Renal pelvis (tissue), 12 donors: Measurements from ENCODE around the gene PPM1B. TPM values are rescaled to one million over a fixed set of nuclear protein-coding genes. Genes with fewer than 3 reads are reported as not detected.
"Not testable (repeated sequence)": the region's sequence is repeated elsewhere in the genome, so short reads cannot be mapped to it uniquely, and the experiment has no call there.

Source experiments
- DNase-seq: peaks from one replicate; pipeline ENCODE4 v3.0.0-alpha.2; 2013
- long read RNA-seq, 16 experiments: transcript quantifications; one replicate each; lab custom pipeline, GENCODE V29; 2026
- polyA plus RNA-seq, 3 donors: library from polyadenylated mRNA; unstranded; fragments of 120-200 nt; gene quantifications; one replicate each; pipeline ENCODE4 v1.2.1, GENCODE V29; 2013; ENCODE audit not compliant: insufficient read length in 3 of 3

Gene PPM1B
- 10 to 100 TPM; 57.0 to 77.0 (median 66.2) TPM for polyA plus RNA-seq
- long read RNA-seq, donor 1, transcript PPM1B-201 (6 exons, 2,606 nt), result major isoform, 8 of 11 reads
- long read RNA-seq, donor 1, partial matches to known transcripts, result 0 of 11 reads
- long read RNA-seq, donor 1, other reads (novel, unspliced or antisense), result 0 of 11 reads
- long read RNA-seq, donor 2, transcript PPM1B-201 (6 exons, 2,606 nt), result major isoform, 9 of 11 reads
- long read RNA-seq, donor 2, partial matches to known transcripts, result 0 of 11 reads
- long read RNA-seq, donor 2, other reads (novel, unspliced or antisense), result 0 of 11 reads
- long read RNA-seq, donor 3, transcript PPM1B-204 (6 exons, 3,877 nt), result minor isoform, 6 of 15 reads
- long read RNA-seq, donor 3, transcript PPM1B-201 (6 exons, 2,606 nt), result major isoform, 9 of 15 reads
- long read RNA-seq, donor 3, partial matches to known transcripts, result 0 of 15 reads
- long read RNA-seq, donor 3, other reads (novel, unspliced or antisense), result 0 of 15 reads
- long read RNA-seq, donor 4, transcript PPM1B-201 (6 exons, 2,606 nt), result major isoform, 15 of 38 reads
- long read RNA-seq, donor 4, partial matches to known transcripts, result 20 of 38 reads
- long read RNA-seq, donor 4, other reads (novel, unspliced or antisense), result 0 of 38 reads
- long read RNA-seq, donor 5, transcript PPM1B-201 (6 exons, 2,606 nt), result major isoform, 8 of 12 reads
- long read RNA-seq, donor 5, partial matches to known transcripts, result 0 of 12 reads
- long read RNA-seq, donor 5, other reads (novel, unspliced or antisense), result 0 of 12 reads
- long read RNA-seq, donor 6, transcript PPM1B-201 (6 exons, 2,606 nt), result major isoform, 10 of 28 reads
- long read RNA-seq, donor 6, partial matches to known transcripts, result 15 of 28 reads
- long read RNA-seq, donor 6, other reads (novel, unspliced or antisense), result 0 of 28 reads
- long read RNA-seq, donor 7, partial matches to known transcripts, result 10 of 18 reads
- long read RNA-seq, donor 7, other reads (novel, unspliced or antisense), result 0 of 18 reads
- long read RNA-seq, donor 8, transcript PPM1B-201 (6 exons, 2,606 nt), result major isoform, 5 of 6 reads
- long read RNA-seq, donor 8, partial matches to known transcripts, result 0 of 6 reads
- long read RNA-seq, donor 8, other reads (novel, unspliced or antisense), result 0 of 6 reads
- long read RNA-seq, donor 9, transcript PPM1B-204 (6 exons, 3,877 nt), result minor isoform, 7 of 39 reads
- long read RNA-seq, donor 9, transcript PPM1B-201 (6 exons, 2,606 nt), result major isoform, 15 of 39 reads
- long read RNA-seq, donor 9, partial matches to known transcripts, result 17 of 39 reads
- long read RNA-seq, donor 9, other reads (novel, unspliced or antisense), result 0 of 39 reads
- long read RNA-seq, donor 10, transcript PPM1B-201 (6 exons, 2,606 nt), result major isoform, 6 of 8 reads
- long read RNA-seq, donor 10, partial matches to known transcripts, result 0 of 8 reads
- long read RNA-seq, donor 10, other reads (novel, unspliced or antisense), result 0 of 8 reads
- long read RNA-seq, donor 11, transcript PPM1B-201 (6 exons, 2,606 nt), result major isoform, 8 of 9 reads
- long read RNA-seq, donor 11, partial matches to known transcripts, result 0 of 9 reads
- long read RNA-seq, donor 11, other reads (novel, unspliced or antisense), result 0 of 9 reads
- long read RNA-seq, donor 12, transcript PPM1B-201 (6 exons, 2,606 nt), result major isoform, 11 of 33 reads
- long read RNA-seq, donor 12, partial matches to known transcripts, result 18 of 33 reads
- long read RNA-seq, donor 12, other reads (novel, unspliced or antisense), result 0 of 33 reads
- long read RNA-seq, donor 13, transcript PPM1B-201 (6 exons, 2,606 nt), result major isoform, 6 of 8 reads
- long read RNA-seq, donor 13, partial matches to known transcripts, result 0 of 8 reads
- long read RNA-seq, donor 13, other reads (novel, unspliced or antisense), result 0 of 8 reads
- long read RNA-seq, donor 14, result 0 reads
- long read RNA-seq, donor 15, transcript PPM1B-201 (6 exons, 2,606 nt), result major isoform, 15 of 42 reads
- long read RNA-seq, donor 15, transcript PPM1B-204 (6 exons, 3,877 nt), result minor isoform, 5 of 42 reads
- long read RNA-seq, donor 15, partial matches to known transcripts, result 21 of 42 reads
- long read RNA-seq, donor 15, other reads (novel, unspliced or antisense), result 0 of 42 reads
- long read RNA-seq, donor 16, transcript PPM1B-201 (6 exons, 2,606 nt), result major isoform, 13 of 21 reads
- long read RNA-seq, donor 16, partial matches to known transcripts, result 7 of 21 reads
- long read RNA-seq, donor 16, other reads (novel, unspliced or antisense), result 0 of 21 reads

DNA sequence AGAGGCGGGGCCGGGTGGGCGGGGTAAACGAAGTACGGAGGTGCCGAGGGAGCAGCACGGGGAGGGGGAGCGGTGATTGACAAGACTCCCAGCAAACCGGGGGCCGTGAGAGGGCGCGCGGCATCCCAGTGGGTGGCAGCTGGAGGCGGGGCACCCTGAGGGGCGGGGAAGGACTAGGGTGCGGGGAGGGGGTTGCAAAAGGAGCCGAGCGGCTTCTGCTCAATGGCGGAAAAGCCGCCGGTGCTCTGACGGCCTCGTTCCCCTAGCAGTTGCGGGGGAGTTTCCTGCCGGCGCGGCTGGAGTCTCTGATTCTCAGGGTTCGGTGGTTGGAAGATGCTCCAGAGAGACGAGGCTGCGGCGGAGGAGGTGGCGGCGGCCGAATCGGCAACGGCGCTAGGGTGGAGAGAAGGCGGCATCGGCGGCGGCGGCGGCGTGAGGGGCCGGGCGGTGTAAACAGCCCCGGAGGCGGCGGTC is at the start of gene PPM1B:
Gene PPM1B (plus strand): TSS at position 195 of the 474 bp plus-strand sequence. CDS start 32,325 bp downstream, outside the sequence.
- DNase-seq, result no peak

DNA sequence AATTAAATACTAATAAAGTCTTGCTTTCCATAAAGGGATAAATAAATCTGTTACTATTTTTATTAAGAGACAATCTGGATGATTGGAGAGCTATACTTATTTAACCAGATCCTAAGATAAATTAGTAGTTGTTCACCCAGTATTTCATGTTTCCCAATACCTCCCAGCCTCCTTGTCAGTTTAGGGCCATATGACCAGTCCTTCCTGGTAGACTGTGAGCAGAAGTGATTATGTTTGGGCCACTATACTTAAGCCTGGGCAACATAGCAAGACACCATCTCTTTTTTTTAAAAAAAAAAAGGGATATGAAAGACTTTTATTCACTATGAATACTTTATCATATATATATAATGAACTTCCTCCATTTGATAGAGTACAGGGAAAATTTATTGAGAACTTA is 48.8 kb upstream of the PPM1B start:
- no peak for DNase-seq

DNA sequence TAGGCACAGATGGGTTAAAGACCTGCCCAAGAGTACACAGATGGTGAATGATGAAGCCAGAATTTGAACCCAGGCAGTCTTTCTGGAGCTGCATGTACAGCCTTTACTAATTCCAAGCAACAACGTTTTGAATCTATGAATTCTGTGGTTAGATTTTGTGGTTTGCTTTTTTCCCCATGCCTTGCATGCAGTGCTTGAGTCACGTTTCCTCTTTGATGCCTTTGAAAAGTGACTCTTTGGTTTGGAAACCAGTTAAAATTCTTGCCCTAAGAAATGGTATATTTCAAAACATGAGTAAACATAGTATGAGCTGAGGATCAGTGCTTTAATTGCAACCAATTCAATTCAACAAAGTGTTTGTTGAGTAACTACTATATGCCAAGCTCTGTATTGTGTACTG is 48.2 kb upstream of the PPM1B start:
- no peak for DNase-seq

DNA sequence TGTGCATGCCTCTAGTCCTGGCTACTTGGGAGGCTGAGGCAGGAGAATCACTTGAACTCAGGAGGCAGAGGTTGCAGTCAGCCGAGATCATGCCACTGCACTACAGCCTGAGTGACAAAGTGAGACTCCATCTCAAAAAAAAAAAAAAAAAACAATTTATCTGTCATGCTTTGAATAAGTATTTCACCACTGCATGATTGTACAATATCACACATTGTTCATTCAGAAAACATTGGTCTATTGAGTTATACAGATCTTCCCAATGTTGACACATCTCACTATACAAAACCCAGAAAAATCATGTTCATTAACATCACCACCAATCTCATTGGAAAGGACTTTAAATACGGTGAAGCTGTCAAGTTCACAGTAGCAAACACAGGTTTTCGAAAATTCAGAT is 46.8 kb upstream of the PPM1B start:
- no peak for DNase-seq

DNA sequence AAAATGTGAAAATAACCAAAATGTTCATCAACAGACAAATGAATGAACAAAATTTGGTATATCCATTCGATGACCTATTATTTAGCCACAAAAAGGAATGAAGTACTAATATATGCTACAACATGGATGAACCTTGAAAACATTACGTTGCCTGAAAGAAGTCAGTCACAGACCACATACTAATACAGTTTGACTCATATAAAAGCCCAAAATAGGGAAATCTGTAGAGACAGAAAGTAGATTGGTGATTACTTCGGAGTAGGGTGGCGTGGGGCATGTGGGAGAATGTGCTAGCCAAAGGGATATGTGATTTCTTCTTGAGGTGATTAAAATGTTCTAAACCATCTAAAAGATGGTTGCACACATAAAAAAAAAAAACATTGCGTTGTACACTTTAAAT is 44.2 kb upstream of the PPM1B start:
- DNase-seq, result no peak

DNA sequence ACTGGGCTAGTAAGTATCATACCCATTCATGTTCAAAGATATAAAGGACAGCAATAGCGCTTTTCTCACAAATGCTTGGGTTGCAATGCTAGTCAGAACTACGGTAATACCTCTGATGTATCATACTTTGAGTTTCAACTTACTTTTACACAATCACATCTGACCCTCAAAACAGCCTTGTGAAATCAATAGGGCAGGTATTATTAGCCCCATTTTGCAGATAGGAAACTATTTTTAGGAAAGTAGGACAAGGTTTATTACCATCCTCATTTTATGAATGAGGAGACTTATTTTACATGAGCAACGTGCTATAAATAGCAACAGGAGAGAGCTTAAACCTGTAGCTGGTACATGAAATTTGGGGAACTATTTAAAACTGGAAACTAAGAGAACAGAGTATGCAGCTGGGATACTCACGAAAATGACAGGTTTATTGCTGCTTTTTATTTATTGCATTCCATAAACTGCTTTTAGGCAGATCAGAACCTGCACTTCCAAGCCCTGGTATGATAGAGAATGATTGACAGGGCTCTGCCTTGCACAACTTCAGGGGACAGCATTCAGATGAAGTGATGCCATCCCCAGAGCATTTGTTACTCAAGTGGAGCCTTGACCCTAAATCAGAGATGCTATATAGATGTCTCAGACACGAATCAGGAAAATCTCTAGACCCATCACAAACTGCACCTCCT is 42.4 kb upstream of the PPM1B start:
- DNase-seq, result no peak

DNA sequence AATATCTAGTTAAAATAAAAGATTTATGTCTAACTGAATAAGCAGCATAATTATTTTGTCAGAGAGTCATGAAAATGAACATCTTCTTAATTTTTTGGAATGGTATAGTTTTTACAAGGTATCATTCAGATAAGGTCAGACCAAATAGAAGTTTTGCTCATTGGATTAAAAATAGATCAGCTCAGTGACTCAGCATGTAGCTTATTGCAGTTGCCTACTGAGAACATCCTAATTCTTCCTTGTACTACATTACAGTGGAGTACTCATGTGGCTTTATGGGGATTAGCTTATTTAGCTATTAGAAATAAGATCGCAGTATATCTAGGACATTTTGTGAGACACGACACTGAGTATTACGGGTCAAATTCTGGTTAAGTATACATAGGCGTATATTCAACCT is 38.2 kb upstream of the PPM1B start:
- DNase-seq, result no peak

DNA sequence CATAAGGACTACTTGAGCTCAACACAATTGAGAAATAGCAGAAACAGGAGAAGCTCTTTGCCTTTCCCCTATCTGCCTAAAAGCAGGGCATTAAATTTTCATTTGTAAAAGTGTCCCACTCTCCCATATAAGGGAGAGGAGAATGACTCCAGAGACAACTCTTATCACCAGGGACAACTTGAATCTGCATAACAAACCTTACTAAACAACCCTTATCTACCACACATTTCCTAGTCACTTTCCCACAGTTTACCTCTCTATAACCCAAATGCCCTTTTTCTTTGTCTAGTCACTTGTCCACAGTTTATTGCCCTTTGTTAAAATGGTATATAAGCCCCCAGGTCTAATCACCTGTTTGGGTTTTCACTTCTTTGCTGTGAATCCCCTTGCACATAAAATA is 37.5 kb upstream of the PPM1B start:
- DNase-seq, result no peak

DNA sequence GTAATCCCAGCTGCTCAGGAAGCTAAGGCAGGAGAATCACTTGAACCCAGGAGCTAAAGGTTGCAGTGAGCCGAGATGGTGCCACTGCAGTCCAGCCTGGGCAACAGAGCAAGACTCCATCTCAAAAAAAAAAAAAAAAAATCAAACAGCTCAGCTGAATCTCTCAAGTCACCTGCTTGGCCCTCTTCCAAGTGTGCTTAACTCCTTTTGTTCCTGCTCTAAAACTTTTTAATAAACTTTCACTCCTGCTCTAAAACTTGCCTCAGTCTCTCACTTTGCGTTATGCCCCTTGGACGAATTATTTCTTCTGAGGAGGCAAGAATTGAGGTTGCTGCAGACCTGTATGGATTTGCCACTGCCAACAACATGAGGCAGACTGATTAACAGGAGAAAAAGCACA is 35.1 kb upstream of the PPM1B start:
- DNase-seq, result not testable (repeated sequence)

DNA sequence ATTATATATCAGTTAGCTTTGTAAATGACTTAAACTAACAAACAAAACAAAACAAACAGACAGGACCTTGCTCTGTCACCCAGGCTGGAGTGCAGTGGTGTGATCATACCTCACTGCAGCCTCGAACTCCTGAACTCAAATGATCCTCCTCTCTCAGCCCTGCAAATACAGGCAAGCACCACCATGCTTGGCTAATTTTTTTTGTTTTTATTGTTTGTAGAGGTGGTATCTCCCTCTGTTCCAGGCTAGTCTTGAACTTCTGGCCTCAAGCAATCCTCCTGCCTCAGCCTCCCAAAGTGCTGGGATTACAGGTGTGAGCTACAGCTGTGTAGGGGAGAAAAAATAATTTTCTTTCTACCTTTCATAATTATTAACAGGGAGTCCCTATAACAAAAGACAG is 33.8 kb upstream of the PPM1B start:
- no peak for DNase-seq

DNA sequence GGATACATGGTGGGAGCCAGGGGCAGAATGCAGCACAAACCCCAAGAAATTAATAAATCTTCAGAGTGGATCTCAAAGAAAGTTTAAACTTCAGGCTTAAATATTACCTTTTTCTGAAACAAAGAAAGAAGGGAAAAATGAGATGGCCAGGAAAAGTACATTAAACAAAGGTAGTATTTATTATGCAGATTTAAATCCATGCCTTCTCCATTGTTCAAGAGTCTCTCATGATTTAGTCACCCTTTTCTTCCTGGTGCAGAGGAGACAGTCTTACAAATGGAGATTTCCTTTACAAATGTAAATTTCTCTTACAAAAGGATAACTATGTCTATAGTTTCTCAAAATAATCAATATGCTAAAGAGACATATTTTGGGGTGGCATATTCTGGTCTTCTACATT is 33.4 kb upstream of the PPM1B start:
- DNase-seq, result no peak

DNA sequence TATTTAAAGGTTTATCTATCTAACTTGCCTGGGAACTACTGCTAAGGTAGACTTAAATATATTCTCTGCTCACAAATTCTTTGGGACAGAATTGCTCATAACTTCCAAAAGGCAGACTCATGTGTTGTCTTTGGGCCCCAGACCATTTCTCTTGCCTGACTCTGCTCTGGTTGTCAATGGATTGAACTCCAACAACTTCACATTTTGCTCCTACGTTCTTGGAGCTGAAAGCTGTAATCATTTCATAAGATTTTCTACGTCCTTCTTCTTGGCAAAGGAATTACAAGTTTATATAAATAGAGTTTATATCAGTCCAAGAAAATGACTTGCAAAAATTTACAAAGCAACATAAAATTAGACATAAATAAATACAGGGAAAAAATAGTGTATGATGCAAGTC is 32.9 kb upstream of the PPM1B start:
- no peak for DNase-seq

DNA sequence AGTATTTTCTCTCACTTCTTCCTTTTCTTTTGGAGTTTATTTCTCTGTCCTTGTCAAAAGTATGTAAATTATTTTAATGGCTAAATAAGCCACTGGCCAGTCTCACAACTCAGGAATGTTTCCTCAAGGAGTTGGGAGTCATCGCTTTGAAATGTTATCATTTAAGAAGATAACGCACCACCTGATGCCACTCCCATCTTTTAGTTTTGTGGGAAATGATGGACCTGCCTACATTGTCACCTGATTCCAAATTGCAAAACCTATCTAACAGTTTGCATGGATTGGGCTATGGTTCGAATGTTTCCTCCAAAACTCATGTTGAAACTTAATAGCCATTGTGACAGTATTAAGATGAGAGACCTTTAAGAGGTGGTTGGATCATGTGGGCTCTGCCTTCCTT is 32.4 kb upstream of the PPM1B start:
- no peak for DNase-seq

DNA sequence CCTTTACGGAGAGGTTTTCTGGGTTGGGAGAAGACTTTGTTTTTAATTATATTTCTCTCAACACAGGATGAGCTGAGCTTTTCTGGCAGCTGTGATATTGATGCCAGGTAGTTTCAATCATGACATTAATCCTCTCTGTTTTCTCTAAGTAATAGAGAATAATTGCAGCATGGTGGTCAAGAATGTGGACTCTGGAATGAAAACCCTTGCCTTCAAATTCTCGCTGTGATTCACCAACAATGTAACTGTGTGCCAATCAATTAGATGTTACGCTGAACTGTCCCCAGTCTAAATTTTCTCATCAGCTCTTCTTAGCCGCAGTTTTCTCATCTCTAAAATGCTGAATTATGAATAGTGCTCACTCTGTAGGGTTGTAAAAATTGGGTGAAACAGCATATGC is 31.6 kb upstream of the PPM1B start:
- DNase-seq, result no peak

DNA sequence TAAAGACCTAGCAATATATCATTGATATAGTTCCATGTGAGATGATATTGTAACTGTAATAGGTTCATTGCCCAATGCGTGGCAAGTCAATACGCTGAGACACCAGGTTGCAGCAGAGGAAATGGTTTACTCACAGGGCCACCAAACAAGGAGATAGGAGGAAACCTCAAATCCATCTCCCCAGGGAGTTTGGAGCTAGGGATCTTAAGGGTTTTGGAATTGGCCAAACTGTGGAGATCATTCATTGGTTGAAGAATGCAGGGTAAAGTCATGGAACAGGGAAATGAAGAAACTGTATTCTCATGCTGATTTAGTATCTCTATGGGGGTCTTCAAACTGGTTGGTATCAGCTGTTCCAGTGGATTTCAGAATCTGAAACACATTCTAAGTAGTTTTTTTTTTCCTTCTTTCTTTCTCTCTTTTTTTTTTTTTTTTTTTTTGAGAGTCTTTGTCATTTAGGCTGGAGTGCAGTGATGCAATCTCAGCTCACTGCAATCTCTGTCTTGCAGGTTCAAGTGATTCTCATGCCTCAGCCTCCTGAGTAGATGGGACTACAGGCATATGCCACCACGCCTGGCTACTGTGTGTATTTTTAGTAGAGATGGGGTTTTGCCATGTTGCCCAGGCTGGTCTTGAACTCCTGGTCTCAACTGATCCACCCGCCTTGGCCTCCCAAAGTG is 30.7 kb upstream of the PPM1B start:
- no peak for DNase-seq

DNA sequence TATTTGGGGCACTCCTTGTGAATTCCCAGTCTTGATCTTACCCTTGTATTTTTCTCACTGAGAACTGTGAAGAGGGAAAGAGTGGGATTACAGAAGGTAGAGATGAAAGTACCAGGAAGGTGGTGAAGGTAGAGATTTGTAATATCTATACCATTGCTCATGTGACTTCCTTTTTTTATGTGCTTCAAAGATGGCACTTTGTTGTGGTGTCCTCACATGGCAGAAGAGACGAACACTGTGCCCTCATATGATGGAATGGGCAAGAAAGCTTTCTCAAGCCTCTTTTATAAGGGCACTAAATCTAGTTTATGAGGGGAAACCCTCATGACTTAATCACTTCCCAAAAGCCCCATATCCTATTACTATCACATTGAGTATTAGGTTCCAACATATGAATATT is 28.9 kb upstream of the PPM1B start:
- DNase-seq, result no peak

DNA sequence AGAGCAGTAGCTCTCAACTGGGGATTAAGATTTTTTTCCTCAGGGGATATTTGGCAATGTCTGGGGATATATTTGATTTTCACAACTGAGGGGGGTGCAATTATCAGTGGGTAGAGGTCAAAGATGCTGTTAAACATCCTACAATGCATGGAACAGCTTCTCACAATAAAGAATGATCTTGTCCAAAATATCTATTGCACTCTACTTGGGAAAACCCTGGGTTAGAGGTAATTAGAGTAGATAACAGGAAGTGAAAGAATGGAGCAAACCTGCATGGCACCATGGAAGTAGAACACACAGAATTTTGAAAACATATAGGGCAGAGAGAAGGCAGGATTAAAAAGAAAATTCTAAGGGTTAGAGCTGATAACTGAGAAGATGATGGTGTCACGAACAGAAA is 26.4 kb upstream of the PPM1B start:
- DNase-seq, result no peak

DNA sequence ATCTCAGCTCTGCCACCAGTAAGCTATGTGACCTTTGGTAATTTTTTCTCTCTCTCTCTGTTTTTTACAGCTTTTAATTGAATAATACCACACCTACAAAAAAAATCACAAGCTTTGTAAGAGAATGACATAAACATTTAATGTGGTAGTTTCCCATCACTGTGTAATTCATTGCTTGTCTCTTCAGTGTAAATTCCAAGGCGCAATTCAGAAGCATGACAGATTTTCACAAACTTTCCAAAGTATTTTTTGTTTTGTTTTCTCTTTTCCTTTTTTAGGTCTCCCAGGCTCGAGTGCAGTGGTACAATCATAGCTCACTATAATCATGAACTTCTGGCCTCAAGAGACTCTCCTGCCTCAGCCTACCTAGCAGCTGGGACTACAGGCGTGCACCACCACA is 25.0 kb upstream of the PPM1B start:
- no peak for DNase-seq

DNA sequence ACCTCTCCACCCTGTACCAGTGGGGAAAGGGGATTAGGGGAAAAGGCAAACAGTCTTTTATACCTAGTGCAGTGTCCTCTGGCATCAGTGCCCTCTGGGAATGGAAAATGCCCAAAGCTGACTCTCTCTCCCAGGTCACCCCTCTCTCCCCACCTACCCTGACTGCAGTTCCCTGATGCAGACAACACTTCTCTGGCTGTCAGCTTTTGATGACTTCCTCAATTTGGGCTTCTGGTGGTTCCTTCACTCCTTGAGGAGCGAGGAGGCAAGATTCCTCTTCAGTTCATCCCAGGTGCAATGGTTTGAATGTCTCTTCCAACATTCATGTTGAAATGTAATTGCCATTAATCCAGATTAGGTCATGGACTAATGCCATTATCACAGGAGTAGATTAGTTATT is 19.7 kb upstream of the PPM1B start:
- DNase-seq, result no peak
